CD4-positive, alpha-beta T cell treated with Interleukin-4 for 4 hours (primary cell): ENCODE data around the gene TH.

Experiments used
- DNase-seq: peaks from one replicate; pipeline ENCODE4 v3.0.0-alpha.2; 2020

The TH gene

DNA sequence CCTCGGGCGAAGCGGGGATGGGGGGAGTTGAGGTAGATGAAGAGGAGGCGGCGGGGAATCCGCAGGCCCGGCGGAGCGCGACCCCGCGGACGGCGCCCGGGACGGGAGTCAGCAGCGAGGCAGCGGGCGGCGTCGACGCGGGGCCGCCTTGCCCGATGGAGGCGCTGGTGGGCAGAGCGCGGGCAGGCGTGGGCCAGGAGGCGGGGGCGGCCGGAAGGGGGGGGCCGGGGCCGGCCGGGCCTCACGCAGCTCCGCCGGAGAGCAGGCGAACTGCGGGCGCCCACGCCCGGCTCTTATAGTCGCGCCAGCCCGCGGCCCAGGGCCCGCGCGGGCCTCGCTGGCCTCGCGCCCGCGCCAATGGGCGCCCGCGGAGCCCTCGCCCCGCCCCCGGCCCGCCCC, 32.5 kb downstream of the TH start, which contains the start of gene IGF2:
IGF2 (minus strand) TSS at position 267 of the 399 bp plus-strand sequence. CDS start 3,866 bp downstream, outside the sequence.
- no peak for DNase-seq

DNA sequence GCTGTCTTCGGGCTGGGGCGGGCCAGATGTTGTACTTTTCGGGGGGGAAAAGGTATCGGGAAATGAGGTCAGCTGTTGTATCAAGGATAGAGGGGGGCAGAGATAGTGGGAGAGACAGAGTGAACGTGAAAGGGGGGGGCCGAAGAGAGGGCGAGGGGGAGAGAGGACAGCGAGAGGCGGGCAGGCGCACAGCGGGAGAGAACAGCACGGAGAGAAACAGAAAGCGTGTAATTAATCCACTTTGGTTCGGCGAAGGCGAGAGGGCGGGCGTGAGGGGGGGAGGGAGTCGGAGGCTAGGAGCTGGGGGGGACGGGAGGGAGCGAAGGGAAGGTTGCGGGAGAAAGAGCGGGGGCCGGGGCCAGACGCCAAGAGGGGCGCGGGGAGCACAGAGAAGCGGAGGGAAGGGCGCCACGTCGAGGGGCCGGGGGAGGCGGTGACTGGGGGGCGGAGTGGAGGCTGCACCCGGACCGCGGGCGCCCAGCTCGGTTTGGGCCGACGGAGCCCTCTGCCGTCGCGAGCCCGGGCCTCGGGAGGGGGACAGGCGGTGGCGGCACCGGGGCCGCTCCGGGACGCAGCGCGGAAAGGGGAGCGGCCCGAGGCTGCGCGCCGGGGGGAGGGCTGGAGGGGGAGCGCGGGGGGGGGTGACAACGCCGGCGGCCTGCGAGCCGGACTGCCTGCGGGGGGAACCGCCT, 33.0 kb downstream of the TH start:
- no peak for DNase-seq

DNA sequence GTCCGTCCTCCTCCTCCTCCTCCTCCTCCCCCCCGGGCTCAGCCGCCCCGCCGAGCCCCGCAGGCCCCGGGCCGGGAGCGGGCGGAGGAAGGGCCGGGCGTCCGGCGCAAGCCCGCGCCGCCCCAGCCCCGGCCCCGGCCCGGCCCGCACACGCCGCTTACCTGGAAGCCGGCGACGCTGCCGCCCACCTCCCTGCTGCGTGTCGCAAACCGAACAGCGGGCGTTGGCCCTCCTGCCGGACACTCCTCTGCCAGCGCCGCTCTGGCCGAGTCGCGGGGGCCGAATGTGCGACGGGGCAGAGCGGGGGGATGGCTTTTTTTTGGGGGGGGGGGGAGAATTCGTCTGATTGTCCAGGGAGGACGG, 33.6 kb downstream of the TH start:
- no peak for DNase-seq

DNA sequence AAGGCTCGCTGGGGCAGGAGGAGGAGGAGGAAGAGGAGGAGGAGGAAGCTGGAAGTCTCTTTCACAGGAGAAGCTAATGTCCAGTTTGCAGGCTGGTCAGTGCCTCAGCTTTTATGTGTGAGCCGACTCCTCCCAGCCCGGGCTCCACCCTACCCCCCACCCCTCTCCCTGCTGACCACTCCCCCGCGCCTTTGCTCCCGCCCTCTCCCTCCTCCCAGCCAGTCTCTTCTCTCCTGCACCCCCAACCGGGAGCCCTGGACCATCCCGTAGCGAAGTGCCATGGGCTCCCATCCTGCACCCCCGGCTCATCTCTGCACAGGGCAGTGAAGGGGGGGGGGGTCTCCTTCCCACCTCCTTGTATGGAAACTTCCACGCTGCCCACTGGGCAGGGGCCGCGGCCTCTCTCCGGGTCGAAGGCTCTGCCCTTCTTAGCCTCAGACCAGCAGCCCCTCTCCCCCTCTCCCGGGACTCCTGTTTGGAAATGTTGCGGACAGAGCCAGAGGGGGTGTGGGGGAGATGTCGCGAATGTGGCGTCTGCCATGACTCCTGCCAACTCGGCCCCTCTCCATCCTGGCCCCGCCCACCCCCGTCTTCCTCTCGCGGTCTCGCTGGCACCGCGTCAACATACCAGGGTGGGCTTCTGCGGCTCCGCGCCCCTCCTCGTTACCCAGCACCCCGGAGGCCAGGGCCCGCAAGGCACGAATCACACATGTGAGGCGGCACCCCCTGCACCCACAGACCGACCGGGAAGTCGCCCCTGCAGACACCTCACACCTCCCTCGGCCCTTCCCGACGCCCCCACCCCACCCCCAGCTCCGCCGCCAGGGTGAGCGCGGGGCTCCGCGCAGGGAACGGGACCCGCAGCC, 34.2 kb downstream of the TH start:
- no peak for DNase-seq

DNA sequence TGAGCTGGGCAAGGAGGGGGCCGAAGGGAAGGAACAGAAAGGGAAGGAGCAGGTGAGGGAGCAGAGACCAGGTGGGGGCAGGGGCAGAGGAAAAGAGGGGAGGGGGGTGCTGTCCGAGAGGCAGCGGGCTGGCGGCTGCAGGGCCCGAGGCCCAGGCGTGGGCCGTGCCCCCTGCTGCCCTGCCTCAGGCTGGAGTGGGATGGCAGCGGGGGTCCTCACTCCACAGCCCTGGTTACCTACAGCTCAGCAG, 34.7 kb downstream of the TH start:
- no peak for DNase-seq

DNA sequence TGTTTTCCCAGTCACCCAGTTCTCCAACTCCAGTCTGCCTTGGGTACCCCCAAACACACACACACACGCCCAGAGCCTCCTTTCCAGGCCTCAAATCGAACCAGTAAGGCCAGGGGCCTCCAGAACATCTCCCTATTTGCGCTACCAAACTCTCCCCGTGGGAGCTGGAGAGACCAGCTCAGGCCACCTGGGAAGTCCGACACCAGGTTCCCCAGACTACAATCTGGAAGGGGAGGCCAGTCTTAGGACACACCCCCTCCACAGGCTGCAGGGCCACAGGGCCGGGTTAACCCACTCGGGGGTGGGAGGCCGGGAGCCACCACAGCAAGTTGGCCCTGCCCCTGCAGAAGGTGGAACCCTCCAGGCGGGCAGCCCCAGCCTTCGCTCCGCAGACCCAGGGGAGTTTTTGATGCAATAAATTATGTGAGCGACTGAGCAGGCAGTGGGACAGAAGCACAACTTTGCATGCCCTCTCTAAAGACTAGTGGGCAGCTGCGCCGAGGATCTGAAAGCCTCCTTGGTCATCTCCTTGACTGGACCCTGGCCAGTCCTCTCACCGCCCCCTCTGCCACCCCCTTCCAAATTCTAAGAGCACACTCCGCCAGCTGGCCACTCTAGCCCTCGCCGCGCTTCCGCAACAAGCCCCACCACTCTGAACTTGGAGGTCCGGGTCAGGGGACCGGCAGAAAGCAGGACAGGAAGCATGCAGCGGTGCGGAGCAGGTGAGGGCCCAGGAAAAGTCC, 35.2 kb downstream of the TH start:
- no peak for DNase-seq

DNA sequence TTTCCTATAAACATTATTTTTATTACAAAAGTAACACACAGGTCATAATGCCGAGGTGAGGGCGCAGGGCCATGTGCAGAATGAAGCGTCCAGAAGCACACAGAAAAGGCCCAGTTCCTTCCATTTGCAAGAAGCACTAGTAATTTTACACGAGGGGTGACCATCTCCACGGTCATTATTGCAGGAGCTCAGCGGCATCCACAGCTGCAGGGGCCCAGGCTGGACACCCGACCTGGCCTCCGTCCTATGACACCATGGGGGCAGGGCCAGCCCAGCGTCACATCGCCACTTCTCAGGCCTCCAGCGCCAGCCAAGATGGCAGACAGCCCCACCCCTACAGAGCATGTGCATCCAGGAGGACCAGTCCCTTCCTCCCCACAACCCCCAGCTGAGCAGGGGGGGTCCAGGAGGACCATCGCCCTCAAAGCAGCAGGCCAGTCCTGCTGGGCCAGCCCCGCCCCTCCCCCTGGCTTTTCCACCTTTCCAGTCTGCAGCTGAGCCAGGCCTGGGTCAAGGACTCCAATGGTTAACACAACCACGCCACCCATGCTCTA, 35.9 kb downstream of the TH start:
- no peak for DNase-seq

DNA sequence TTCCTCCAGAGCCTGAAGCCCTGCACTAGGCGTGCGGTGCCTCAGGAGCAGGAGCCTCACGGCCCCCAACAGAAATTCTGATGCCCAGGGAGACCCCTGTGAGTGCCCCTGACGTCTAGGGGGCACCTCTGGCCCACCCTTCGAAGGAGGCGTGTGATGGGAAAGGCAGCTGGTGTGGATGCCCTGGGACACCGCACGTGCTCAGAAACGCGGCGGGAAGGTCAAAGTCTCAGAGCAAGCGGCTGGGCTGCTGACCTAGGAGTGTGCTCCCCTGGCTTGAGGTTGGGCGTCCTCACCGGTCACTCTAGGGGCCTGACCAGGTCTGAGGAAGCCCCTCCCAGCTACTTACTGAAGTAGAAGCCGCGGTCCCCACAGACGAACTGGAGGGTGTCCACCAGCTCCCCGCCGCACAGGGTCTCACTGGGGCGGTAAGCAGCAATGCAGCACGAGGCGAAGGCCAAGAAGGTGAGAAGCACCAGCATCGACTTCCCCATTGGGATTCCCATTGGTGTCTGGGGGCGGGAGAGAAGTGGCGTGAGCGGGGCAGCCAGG, 36.5 kb downstream of the TH start:
- no peak for DNase-seq

DNA sequence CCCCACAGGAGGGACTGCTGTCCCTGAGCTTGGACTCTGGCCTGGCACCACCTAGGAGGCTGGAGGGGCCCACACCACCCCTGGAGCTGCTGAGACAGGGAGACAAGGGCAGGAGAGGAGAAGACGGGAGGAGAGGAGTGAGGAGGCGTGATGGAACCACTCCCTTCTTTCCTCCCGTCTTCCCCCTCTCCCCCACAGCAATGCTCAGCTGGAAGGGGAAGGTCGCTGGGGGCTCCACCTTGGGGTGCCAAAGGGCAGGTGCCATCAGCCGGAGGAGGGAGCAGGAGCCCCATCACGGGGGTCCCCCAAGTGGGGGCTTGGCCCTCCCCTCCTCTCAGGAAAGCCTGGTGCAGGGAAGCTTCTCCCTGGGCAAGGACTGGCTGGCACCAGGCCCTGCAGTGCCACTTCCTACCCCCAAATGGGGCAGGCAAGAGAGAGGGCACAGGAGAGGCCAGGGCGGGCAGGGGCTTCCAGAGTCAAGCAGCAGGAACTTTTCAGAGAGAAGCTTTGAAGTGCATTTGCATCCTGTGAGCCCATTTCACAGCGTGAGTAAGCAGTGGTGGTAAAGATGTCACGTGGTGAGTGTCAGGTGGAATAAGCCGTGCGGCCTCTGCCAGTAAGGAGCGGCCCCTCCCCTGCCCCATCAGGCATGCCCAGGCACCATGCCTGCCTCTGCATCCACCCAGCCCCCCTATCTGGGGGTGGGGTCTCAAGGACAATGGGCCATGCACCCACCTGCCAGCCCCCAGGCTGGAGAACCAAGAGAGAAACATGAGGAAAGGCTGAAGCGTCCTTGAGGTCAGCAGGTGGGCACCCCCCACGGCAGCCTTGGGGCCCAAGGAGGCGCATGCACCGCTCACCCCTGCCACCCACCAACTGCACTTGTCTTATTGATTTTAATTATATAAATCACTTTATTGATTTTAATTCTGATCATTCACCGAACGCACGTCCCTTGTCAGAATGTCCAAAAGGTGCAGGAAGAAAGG, 37.3 kb downstream of the TH start:
- DNase-seq: no peak

DNA sequence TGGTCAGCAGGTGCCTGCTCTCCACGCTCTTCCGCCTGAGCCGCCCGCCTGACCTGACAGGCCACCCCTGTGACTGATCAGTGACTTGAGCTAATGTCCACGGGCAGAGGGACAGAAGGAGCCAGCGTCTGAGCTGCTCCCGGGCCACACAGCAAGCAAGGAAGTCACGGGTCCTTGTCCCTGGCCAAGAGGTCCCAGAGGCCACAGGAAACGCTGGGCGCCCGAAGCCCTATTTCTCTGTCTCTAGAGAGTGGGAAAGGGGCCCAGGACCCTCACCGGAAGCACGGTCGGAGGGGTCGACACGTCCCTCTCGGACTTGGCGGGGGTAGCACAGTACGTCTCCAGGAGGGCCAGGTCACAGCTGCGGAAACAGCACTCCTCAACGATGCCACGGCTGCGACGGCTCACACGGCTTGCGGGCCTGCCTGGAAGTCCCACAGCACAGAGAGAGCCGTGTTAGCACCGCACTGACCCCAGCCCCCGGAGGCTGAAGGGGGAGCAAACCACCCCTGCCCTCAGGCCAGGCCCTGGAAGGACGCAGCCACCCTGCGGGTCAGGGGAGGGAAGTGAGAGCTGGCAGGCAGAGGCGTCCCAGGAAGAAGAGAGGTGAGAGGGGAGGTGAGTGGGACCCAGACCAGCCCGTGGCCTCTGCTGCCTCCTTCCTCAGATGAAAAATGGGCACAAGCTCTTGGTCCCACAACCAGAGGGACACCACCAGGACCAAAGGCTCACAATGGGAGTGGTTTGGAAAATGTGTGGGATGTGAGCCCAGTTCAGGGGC, 38.2 kb downstream of the TH start:
- no peak for DNase-seq

DNA sequence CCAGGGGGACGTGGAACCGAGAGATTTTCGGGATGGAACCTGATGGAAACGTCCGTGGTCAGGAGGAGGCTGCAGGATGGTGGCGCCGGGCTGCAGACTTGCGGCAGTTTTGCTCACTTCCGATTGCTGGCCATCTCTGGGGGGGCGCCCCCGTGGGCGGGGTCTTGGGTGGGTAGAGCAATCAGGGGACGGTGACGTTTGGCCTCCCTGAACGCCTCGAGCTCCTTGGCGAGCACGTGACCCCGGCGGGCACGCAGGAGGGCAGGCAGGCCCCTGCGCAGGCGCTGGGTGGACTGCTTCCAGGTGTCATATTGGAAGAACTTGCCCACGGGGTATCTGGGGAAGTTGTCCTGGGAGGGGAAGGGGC, 38.8 kb downstream of the TH start:
- no peak for DNase-seq

DNA sequence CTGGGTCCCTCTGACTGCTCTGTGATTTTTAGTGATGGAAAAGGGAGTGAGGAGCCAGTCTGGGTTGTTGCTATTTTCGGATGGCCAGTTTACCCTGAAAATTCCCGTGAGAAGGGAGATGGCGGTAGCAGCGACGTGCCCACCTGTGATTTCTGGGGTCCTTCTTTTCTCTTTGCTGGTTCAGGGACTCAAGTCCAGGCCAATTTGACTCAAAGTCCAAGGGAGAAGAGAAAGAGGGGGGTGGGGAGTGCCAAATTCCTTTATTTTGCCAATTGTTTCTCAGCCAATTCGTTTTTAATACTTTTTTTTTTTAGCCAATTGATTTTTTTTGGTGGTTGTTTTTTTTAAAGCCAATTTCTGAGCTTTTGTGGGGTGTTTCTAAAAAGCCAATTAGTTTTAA, 39.4 kb downstream of the TH start:
- DNase-seq: no peak

DNA sequence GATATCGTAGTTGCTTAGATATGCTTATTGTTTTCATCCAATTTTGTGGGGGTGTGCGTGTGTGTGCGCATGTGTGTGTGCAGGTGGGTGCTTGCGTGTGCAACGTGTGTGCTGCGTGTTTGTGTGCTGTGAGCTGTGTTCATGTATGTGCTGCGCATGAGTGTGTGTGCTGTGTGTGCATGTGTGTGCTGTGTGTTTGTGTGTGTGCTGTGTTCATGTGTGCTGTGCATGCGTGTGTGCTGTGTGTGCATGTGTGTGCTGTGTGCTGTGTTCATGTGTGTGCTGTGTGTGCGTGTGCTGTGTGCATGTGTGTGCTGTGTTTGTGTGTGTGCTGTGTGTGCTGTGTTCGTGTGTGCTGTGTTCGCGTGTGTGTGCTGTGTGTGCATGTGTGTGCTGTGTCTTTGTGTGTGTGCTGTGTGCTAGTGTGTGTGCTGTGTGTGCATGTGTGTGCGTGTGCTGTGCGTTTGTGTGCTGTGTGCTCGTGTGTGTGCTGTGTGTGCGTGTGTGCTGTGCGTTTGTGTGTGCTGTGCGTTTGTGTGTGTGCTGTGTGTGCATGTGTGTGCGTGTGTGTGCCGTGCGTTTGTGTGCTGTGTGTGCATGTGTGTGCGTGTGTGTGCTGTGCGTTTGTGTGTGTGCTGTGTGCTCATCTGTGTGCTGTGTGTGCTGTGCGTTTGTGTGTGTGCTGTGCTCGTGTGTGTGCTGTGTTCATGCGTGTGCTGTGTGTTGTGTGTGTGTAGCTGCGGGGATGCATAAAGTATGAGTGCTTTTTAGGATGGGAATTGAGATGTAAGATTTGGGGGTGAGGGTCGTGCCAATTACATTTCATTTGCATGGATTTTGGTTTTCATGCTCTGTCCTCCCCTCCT, 40.0 kb downstream of the TH start:
- DNase-seq: no peak

DNA sequence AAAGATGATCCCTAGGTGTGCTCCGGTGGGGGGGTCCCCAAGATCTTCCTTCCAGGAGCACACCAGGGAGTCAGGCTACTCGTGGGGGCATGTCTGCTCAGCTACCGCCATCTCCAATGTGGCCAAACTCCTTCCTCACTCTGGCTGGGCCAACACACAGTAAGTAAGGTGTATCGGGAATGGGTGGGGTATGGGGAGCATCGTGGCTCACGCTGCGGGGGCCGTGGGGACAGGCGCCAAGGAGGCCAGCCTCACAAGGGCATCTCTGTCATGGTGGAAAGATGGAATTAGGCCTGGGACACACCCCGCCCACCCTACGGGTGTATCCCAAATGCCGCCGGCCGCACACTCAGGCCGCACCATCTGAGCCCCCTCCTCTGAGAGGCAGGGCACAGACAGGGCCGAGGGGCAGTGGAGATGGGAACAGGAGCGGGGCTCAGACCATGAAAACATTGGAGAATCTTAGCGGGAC, 40.7 kb downstream of the TH start:
- no peak for DNase-seq

DNA sequence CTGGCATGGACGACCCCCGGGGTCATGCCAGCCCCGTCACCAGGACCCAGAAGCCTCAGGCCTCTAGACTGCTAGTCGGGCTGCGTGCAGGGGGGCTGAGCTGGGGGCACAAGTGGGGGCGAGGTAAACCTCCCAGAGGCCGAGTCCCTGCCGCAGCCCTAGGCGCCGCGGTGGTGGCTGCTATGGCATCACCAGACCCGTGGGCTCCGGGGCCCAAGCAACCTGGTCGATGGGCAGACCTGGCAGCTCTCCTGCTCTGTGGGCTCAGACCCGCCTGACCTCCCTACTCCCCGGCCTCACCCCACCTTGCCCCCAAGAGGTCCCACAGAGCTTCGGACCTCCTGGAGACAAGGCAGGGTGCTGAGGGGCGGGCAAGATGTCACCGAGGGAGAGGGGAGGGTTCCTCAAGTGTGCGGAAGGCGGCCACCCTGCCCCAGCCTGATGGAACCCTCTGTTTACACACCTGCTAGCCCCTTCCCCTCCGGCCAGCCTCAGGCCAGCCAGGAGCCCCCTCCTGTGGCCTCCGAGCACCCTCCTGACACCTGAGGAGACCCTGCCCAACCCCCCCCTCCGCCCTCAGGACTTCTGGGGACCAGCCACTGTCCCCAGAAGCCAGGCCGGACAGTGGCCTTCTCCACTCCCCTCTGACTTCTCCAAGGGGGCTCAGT, 41.8 kb downstream of the TH start:
- no peak for DNase-seq

DNA sequence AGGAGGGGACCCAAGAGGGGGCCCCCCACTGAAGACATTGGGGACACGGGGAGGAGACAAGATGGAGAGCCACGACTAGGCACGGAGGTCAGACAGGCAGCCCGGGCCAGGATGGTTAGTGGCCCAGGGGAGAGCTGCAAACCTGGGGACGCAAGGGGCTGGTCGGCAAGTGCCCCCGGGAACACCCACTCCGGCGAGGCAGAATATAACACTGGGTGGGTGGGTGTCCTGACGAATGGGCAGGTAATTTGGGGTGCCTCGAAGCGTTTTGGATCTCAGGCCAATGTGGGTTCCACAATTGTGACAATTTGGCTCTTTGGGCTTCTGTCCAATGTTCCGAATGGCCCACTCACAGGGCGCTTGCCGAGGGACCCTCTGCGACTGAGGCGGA, 42.3 kb downstream of the TH start:
- DNase-seq: no peak

DNA sequence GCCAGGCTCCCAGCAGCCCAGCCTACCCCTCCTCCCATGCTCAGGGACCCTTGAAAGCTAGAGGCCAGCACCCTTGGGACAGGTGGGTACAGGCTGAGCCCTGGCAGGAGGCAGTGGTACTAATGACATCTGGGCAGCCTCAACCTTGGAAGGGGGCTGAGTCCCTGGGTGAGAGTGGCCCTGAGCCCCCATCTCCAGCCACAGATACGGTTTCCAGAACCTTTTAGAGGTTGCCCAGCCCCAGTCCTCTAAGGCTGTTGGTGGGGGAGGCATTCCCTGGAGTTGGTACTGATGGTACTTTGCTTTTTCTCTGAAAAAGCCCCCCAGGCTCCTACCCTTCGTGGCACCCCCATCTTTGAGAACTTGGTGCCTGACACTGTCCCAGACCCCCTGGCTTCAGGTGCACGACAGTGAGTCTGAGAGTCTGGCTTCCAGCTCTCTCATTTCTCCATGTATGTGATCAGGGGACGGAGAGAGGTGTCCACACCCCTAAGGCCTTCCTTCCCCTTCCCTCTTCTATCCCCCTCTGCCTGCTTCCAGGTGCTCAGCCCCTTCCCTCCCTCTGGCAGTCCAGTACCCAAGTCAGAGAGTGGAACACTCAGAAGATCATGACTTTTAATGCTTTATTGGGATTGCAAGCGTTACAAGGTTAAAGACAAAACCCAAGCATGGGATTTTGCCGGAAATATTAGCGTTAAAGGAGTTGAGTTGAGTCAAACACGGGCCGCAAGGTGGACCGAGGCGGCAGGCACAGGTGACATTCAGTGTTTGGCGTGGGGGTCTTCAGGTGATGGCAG, 42.9 kb downstream of the TH start:
- no peak for DNase-seq

DNA sequence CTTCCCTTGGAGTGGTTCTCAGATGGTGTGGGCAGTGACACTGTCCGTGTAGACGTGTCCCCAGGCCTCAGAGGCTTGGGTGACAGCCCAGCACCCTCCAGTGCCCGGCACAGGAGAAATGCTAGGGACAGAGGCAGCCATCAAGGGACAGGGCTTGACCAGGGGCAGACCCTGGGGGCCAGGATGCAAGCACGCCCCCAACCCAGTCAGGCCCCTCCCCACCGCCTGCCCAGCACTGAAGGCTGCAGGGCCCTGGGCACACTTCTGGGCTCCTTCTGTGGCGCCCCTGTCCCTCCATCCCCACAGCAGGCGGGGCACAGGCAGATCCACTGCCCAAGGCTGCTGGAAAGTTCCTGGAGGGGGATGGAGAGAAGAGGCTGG, 43.5 kb downstream of the TH start:
- DNase-seq: no peak
